Brain microvascular endothelial cell (primary cell): ENCODE data around the gene ATG2B.

Experiments
- DNase-seq: peaks from one replicate; pipeline ENCODE4 v3.0.0-alpha.2; 2020
- H3K27ac ChIP-seq: fragments of 250-450 bp; sonication (Bioruptor Pico); 2 replicates; pipeline ENCODE4 v1.5.1; 2020; ENCODE audit warnings: mild to moderate bottlenecking, moderate library complexity
- H3K27me3 ChIP-seq: fragments of 250-450 bp; sonication (Bioruptor Pico); replicated peaks from 2 replicates; pipeline ENCODE4 v1.5.1; 2020; ENCODE audit warnings: mild to moderate bottlenecking
- H3K36me3 ChIP-seq: fragments of 250-450 bp; sonication (Bioruptor Pico); replicated peaks from 2 replicates; pipeline ENCODE4 v1.5.1; 2020; ENCODE audit warnings: mild to moderate bottlenecking
- H3K4me3 ChIP-seq: 2 replicates; pipeline ENCODE4 v1.5.1; 2011; ENCODE audit warnings: low read depth, mild to moderate bottlenecking, control low read depth, low read length, moderate library complexity
- CTCF ChIP-seq: IDR thresholded peaks from 2 replicates; pipeline ENCODE4 v1.5.1; 2011; ENCODE audit warnings: low read depth, mild to moderate bottlenecking, moderate library complexity, low read length, control low read depth, inconsistent platforms; ENCODE audit errors: missing control alignments
- in situ Hi-C: cut with HindIII; loops from 2 replicates; pipeline ENCODE4 v1.10.0; 2017; ENCODE audit warnings: low sequenced_read_pairs, low pct_ligation_motif_present

The ATG2B gene

GRCh38 chr14:96286251-96286650 is 76.9 kb downstream of the ATG2B start:
- no peak for TF ChIP-seq CTCF
- H3K27ac ChIP-seq: no peak overlapping the region
- H3K27me3 ChIP-seq: no peaks in the 10 kb centered on the region
- DNase-seq: no peak
- in situ Hi-C loops: no loop called here
- H3K4me3 ChIP-seq: no peak overlapping the region
- peaks cover 8% of the 10 kb centered on the region for H3K36me3 ChIP-seq

- Histone ChIP-seq H3K27me3 (no peaks in the 10 kb centered on the region), H3K27ac (no peak overlapping the region), H3K36me3 (peaks cover 8% of the 10 kb centered on the region), H3K4me3 (no peak overlapping the region)
- in situ Hi-C loops: no loop called here
- no peak for DNase-seq
- no peak for TF ChIP-seq CTCF
Measured at GRCh38 chr14:96285667-96286066, 77.5 kb downstream of the ATG2B start.

GRCh38 chr14:96284430-96284829 is 78.7 kb downstream of the ATG2B start:
- in situ Hi-C loops: no loop called here
- H3K36me3 ChIP-seq: peaks cover 6% of the 10 kb centered on the region

GRCh38 chr14:96284008-96284407 is 79.1 kb downstream of the ATG2B start:
- in situ Hi-C loops: no loop called here
- no peak for TF ChIP-seq CTCF
- Histone ChIP-seq H3K27ac (no peak overlapping the region), H3K4me3 (no peak overlapping the region), H3K36me3 (peaks cover 2% of the 10 kb centered on the region), H3K27me3 (no peaks in the 10 kb centered on the region)
- DNase-seq: no peak

More at GRCh38 chr14:96284430-96284829, 78.7 kb downstream of the ATG2B start:
- Histone ChIP-seq H3K27me3 (no peaks in the 10 kb centered on the region), H3K4me3 (no peak overlapping the region), H3K27ac (no peak overlapping the region)
- DNase-seq: no peak
- TF ChIP-seq CTCF: no peak

GRCh38 chr14:96281486-96281885 is 81.7 kb downstream of the ATG2B start:
- TF ChIP-seq CTCF: no peak
- peaks cover 2% of the 10 kb centered on the region for H3K36me3 ChIP-seq
- in situ Hi-C loops: no loop called here
- no peaks in the 10 kb centered on the region for H3K27me3 ChIP-seq
- DNase-seq: no peak
- no peak overlapping the region for H3K27ac ChIP-seq
- no peak overlapping the region for H3K4me3 ChIP-seq

GRCh38 chr14:96280104-96280503 is 83.0 kb downstream of the ATG2B start:
- in situ Hi-C loops: no loop called here
- H3K36me3 ChIP-seq: no peaks in the 10 kb centered on the region
- no peak overlapping the region for H3K27ac ChIP-seq
- no peak for DNase-seq
- no peaks in the 10 kb centered on the region for H3K27me3 ChIP-seq
- no peak overlapping the region for H3K4me3 ChIP-seq
- no peak for TF ChIP-seq CTCF
